ENCODE results near the gene DIO1. TPM values are rescaled to one million over a fixed set of nuclear protein-coding genes. Genes with fewer than 3 reads are reported as not detected.

DIO1 gene
- not detected for total RNA-seq (ENCODE audit: unreplicated experiment)
- long read RNA-seq: 0 reads

DNA sequence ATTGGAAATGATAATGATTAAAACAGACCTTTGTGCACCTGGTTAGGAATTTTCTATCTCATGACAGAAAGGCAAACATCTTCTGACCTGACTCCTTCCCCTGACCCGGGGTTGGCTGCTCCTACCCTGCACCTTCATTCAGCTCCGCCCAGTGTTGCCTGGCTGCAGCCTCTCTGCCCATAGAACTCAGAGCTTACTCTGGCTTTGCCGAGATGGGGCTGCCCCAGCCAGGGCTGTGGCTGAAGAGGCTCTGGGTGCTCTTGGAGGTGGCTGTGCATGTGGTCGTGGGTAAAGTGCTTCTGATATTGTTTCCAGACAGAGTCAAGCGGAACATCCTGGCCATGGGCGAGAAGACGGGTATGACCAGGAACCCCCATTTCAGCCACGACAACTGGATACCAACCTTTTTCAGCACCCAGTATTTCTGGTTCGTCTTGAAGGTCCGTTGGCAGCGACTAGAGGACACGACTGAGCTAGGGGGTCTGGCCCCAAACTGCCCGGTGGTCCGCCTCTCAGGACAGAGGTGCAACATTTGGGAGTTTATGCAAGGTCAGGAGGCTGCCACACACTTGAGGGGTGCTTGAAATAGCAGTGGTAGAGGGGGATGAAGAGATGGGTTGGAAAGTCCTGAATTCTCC lies at the start of gene DIO1:
Gene DIO1 (plus strand): TSS at position 189 of the 638 bp plus-strand sequence. CDS start 24 bp downstream, at position 213.
- no peaks in the 10 kb centered on the region for H3K27me3 Mint-ChIP-seq (ENCODE audit: unreplicated experiment)
- H3K27ac Mint-ChIP-seq (ENCODE audit: unreplicated experiment): no peak within 1 kb of the TSS
- H3K36me3 Mint-ChIP-seq (ENCODE audit: low read depth, unreplicated experiment): no peaks in the 10 kb centered on the region
- H3K9me3 Mint-ChIP-seq (ENCODE audit: unreplicated experiment): no peaks in the 10 kb centered on the region
- no peak within 1 kb of the TSS for H3K4me3 Mint-ChIP-seq (ENCODE audit: unreplicated experiment)
- peaks cover 10% of the 10 kb centered on the region for H3K4me1 Mint-ChIP-seq (ENCODE audit: unreplicated experiment)
- TF ChIP-seq, protein P1, sequence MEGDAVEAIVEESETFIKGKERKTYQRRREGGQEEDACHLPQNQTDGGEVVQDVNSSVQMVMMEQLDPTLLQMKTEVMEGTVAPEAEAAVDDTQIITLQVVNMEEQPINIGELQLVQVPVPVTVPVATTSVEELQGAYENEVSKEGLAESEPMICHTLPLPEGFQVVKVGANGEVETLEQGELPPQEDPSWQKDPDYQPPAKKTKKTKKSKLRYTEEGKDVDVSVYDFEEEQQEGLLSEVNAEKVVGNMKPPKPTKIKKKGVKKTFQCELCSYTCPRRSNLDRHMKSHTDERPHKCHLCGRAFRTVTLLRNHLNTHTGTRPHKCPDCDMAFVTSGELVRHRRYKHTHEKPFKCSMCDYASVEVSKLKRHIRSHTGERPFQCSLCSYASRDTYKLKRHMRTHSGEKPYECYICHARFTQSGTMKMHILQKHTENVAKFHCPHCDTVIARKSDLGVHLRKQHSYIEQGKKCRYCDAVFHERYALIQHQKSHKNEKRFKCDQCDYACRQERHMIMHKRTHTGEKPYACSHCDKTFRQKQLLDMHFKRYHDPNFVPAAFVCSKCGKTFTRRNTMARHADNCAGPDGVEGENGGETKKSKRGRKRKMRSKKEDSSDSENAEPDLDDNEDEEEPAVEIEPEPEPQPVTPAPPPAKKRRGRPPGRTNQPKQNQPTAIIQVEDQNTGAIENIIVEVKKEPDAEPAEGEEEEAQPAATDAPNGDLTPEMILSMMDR (IDR thresholded peaks at IDR 0.05; ENCODE audit: unreplicated experiment): no peak
- no peak for DNase-seq (ENCODE audit: low spot score)

DNA sequence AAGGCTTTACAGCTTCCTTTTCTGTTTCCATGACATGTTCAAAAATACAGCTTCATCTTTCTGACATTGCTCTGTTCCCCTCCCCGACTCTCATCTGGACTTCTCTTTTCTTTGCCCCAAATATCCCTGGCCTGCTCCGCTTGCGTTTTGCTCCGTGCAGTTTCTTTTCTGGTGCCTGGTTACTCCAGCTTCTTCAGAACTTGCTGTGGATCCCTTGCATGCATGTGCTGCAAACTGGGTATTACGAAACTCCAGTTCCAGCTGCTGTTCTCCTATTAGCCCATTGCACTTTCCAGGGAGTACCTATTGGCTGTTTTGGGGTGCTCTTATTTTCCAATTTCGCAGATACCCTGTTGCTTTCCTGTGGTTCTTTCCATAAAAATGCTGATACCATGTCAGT lies 46.0 kb upstream of the DIO1 start:
- H3K9me3 Mint-ChIP-seq (ENCODE audit: unreplicated experiment): no peaks in the 10 kb centered on the region
- TF ChIP-seq, protein P1 (IDR thresholded peaks at IDR 0.05; ENCODE audit: unreplicated experiment): no peak
- no peak for DNase-seq (ENCODE audit: low spot score)
- H3K36me3 Mint-ChIP-seq (ENCODE audit: low read depth, unreplicated experiment): peaks cover 12% of the 10 kb centered on the region
- no peak overlapping the region for H3K4me3 Mint-ChIP-seq (ENCODE audit: unreplicated experiment)
- no peaks in the 10 kb centered on the region for H3K27me3 Mint-ChIP-seq (ENCODE audit: unreplicated experiment)
- no peak overlapping the region for H3K27ac Mint-ChIP-seq (ENCODE audit: unreplicated experiment)
- H3K4me1 Mint-ChIP-seq (ENCODE audit: unreplicated experiment): peaks cover 11% of the 10 kb centered on the region

DNA sequence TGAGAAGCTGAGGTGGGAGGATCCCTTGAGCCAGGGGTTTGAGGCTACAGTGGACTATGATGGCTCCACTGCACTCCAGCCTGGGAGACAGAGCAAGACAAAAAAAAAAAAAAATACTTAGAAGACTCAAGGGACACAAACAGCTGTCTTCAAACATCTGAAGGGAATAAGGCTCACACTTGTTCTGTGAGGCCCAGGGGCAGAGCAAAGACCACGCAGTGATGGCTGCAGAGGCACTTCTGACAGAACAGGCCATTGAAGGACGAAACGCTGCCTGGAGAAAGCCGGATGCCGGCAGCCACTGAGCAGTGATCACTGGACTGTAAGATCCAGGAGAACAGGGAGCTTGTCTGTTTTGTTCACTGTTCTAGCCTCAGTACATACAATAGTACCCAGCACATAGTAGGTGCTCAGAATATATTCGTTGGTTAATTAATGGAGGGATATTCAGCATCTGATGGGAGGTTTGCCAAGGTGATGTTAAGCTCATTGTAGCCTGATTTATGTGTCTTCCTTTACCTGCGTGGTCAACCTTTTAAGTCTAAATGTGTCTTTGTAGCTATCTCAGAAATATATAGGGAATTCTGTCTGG lies 43.8 kb upstream of the DIO1 start:
- peaks cover 12% of the 10 kb centered on the region for H3K36me3 Mint-ChIP-seq (ENCODE audit: low read depth, unreplicated experiment)
- H3K27ac Mint-ChIP-seq (ENCODE audit: unreplicated experiment): no peak overlapping the region
- no peak for DNase-seq (ENCODE audit: low spot score)
- TF ChIP-seq, protein P1 (IDR thresholded peaks at IDR 0.05; ENCODE audit: unreplicated experiment): no peak
- H3K9me3 Mint-ChIP-seq (ENCODE audit: unreplicated experiment): no peaks in the 10 kb centered on the region
- H3K27me3 Mint-ChIP-seq (ENCODE audit: unreplicated experiment): no peaks in the 10 kb centered on the region
- no peak overlapping the region for H3K4me3 Mint-ChIP-seq (ENCODE audit: unreplicated experiment)
- H3K4me1 Mint-ChIP-seq (ENCODE audit: unreplicated experiment): peaks cover 11% of the 10 kb centered on the region

DNA sequence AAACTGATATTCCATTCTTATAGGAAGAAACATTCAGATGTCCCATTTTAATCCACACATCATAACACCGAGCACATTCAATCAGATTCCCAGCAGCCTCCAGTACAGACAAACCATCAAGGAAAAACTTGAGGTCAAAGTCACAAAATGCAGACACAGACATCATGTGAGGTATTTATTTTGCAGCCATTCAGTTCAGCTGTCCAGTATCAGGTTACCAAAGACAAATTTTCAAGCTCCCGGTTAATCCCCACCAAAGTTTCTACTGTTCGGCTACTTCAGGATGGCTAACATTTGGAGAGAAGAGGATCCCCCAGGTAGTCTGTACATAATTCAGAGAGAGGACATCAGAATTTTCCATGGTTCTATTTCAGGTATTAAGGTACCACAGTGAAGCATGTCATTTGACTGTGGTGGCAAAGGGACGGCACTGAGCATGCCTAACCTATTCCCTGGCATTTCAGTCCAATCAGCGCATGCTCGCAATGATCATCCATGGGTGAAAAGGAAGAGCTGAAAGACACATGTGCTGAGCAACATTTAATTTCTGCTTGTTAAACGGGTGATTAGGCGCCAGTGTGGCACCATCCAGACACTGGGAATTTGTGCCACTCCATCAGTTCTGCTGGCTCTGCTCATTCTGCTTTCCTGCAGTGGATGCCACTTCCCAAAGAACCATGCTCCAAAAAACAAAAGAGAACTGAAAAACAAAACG lies 42.3 kb upstream of the DIO1 start:
- H3K27ac Mint-ChIP-seq (ENCODE audit: unreplicated experiment): no peak overlapping the region
- peaks cover 16% of the 10 kb centered on the region for H3K36me3 Mint-ChIP-seq (ENCODE audit: low read depth, unreplicated experiment)
- TF ChIP-seq, protein P1 (IDR thresholded peaks at IDR 0.05; ENCODE audit: unreplicated experiment): no peak
- H3K4me1 Mint-ChIP-seq (ENCODE audit: unreplicated experiment): peaks cover 11% of the 10 kb centered on the region
- no peaks in the 10 kb centered on the region for H3K9me3 Mint-ChIP-seq (ENCODE audit: unreplicated experiment)
- DNase-seq (ENCODE audit: low spot score): no peak
- no peak overlapping the region for H3K4me3 Mint-ChIP-seq (ENCODE audit: unreplicated experiment)
- peaks cover 2% of the 10 kb centered on the region for H3K27me3 Mint-ChIP-seq (ENCODE audit: unreplicated experiment)

All from endothelial cell (in vitro differentiated cells).